Activated gamma-delta T cell treated with Interleukin-2 at 50 U/mL for 16 hours (primary cell): Measurements from ENCODE around the gene C2orf69.
"Not testable (repeated sequence)": the region's sequence is repeated elsewhere in the genome, so short reads cannot be mapped to it uniquely, and the experiment has no call there.

Experiments used
- DNase-seq: peaks from one replicate; pipeline ENCODE4 v3.0.0-alpha.2; 2020

The C2orf69 gene

GRCh38 chr2:199911052-199911876 is at the start of gene C2orf69:
Gene C2orf69, plus strand, starts transcription at chr2:199911293. Its CDS starts 146 bp downstream, at chr2:199911439.
- peak; percentile 86 for DNase-seq

- no peak for DNase-seq
These were observed 48.3 kb upstream of the C2orf69 start for GRCh38 chr2:199862788-199863187.

DNA sequence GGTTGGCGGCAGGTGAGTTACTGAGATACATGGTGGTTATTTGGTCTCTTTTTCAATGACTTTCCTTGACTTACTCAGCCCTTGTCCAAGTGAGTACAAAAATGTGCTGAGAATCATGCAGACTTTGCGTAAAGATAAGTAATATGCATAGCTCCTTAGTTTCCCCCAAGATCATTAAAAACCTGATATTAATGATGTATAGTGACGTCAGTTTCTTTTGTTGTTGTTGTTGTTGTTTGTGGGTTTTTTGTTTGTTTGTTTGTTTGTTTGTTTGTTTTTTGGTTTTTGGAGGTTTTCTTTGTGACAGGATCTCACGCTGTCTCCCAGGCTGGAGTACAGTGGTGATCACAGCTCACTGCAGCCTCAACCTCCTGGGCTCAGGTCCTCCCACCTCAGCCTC is 45.2 kb upstream of the C2orf69 start:
- no peak for DNase-seq

GRCh38 chr2:199868431-199869226 is 42.5 kb upstream of the C2orf69 start:
- no peak for DNase-seq

- DNase-seq, result no peak
These were observed 41.9 kb upstream of the C2orf69 start for GRCh38 chr2:199869227-199869541.

GRCh38 chr2:199869653-199870052 is 41.4 kb upstream of the C2orf69 start:
- DNase-seq, result no peak

- no peak for DNase-seq
These were observed 40.5 kb upstream of the C2orf69 start for GRCh38 chr2:199870581-199870980.

DNA sequence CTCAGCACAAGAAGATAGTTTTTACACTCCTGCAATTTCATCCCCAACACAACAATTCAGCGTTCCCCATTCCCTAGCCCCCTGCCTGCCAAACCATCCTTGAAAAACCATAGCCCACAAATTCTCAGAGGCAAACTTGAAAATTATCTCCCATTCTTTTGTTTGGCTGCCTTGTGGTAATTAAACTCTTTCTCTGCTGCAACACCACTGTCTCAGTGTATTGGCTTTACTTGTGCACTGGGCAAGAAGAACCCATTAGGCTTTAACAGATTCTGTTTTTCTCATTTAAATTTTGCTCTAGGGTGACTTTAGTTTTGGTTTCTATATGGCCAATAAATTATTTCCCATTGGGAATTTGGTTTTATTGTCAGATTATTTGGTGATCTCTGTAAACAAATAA is 36.9 kb upstream of the C2orf69 start:
- DNase-seq, result no peak

- DNase-seq, result no peak
These were observed 35.7 kb upstream of the C2orf69 start for GRCh38 chr2:199875400-199875799.

GRCh38 chr2:199882667-199883066 is 28.4 kb upstream of the C2orf69 start:
- no peak for DNase-seq

GRCh38 chr2:199883474-199884212 is 27.4 kb upstream of the C2orf69 start:
- no peak for DNase-seq

- no peak for DNase-seq
These were observed 15.7 kb upstream of the C2orf69 start for GRCh38 chr2:199895406-199895805.

DNA sequence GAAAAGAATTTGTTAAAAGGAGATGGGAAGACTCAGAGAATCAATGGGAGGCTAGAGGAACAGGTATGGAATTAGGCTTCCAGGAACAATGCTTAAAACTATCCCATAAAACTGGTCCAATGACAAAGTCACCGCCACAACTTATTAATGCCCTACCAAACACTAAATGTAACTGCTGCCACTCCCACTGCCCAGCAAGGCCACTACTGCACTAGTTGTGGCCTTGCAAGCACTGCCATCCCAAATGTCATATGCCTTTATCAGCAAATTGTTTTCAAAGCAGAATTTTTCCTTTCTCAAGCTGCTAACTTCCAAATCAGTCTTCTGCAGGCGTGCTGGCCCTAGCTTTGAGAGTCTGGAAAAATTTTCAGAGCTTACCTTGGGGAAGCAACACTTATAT is 14.5 kb upstream of the C2orf69 start:
- DNase-seq, result no peak

- no peak for DNase-seq
These were observed 9.2 kb upstream of the C2orf69 start for GRCh38 chr2:199901942-199902341.

DNA sequence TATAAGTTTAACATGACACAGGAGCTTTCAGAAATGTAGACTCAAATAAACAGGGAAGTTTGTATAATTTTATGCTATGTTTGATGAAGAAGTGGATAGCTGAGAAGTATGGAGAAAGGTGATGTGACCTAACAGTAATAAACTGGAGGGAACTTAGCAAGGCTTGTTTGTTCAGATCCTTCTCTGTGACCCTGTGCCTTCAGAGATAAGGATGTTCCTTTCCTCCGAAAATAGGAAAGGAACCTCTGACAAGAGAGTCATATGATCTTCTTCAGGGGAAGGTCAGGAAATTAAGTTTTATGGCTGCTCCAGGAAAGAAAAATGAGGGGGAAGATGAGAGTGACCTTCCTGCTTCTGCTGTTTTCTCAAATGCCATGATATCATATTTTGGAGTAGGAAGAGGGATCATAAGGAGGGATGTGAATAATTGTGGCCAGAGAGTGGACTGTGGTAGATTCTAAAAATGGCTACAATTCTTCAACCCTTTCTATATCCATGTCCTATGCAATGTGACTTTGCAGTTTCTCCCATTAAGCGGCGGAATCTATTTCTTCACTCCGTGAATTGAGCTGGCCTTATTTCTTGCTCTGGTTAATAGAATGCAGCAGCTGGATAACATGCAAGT is 8.5 kb upstream of the C2orf69 start:
- no peak for DNase-seq

DNA sequence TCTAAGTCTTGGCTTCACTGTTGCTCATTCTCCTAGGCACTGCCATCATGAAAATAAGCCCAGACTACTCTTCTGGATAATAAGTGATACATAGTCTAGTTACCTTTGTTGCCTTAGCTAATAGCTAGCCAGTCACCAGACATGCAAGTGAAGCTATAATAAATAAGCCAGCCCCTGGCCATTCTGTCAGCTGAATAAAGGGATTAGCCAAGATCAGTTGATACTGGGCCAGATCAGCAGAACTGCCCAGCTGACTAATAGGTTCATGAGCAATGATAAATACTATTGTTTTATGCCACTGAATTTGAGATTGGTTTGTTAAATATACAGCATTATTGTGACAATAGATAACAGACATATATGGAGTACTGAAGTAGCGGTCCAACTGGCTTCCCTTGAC is 8.0 kb upstream of the C2orf69 start:
- no peak for DNase-seq

DNA sequence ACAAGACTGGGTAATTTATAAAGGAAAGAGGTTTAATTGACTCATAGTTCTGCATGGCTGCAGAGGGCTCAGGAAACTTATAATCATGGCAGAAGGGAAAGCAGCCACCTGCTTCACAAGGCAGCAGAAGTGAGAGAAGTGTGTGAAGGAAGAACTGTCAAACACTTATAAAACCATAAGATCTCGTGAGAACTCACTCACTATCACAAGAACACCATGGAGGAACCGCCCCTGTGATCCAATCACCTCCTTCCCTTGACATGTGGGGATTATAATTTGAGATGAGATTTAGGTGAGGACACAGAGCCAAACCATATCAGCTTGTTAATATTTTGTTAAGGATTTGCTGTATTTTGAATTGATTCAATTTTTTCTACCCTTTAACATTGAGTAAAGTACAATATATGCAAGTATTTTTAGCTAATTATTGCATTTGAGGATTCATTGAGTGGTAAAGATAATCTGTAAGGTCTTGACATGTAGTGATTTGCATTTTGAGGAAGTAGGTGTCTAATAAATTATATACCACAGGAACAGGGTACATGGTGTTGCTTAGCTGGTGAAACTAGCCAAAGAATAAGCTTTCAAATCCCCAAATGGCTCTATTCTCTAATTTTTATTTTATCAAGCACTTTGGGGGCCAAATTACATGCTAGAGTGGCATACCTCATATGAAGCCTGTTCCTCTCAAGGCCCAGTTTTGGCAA is 3.9 kb upstream of the C2orf69 start:
- DNase-seq, result no peak

- DNase-seq, result no peak
These were observed 598 bp upstream of the C2orf69 start for GRCh38 chr2:199910338-199911051.

GRCh38 chr2:199911877-199912161 is 726 bp downstream of the C2orf69 start:
- no peak for DNase-seq

- not testable (repeated sequence) for DNase-seq
These were observed 1.5 kb downstream of the C2orf69 start for GRCh38 chr2:199912553-199913114.

GRCh38 chr2:199914372-199914958 is 3.4 kb downstream of the C2orf69 start:
- no peak for DNase-seq
